HEK293 (cell line): ENCODE results near the gene TEPSIN.

Source experiments
- PRDM10 ChIP-seq: fragments of 450-650 bp; formaldehyde crosslinking; IDR thresholded peaks from 2 replicates; pipeline ENCODE4 v1.5.1; 2016; ENCODE audit warnings: missing biosample characterization, missing genetic modification characterization
- SP2 ChIP-seq: fragments of 450-650 bp; formaldehyde crosslinking; IDR thresholded peaks from 2 replicates; pipeline ENCODE4 v1.5.1; 2016; ENCODE audit warnings: missing biosample characterization, missing genetic modification characterization

- TF ChIP-seq SP2 (no peak), PRDM10 (tag by site-specific recombination) (no peak)
Observed at GRCh38 chr17:81206657-81207056, 32.2 kb downstream of the TEPSIN start.
